K562 (cell line): ENCODE results near the gene KCNK10. TPM values are rescaled to one million over a fixed set of nuclear protein-coding genes. Genes with fewer than 3 reads are reported as not detected.

ENCODE experiments used
- ATAC-seq: fragments of 200-7000 bp; cut with Tn5 transposase; 3 replicates; pipeline ENCODE4 v1.9.1; 2020; ENCODE audit warnings: moderate library complexity
- BruUV-seq: library from RNA; stranded (reverse); fragments of 400-500 nt; replicated peaks from 2 replicates; lab custom pipeline; 2021; lab: Mats Ljungman, UMichigan
- CTCF ChIA-PET: fragments of 300-600 bp; formaldehyde crosslinking; extraction: SDS; loops from one replicate; lab custom pipeline; 2021; ENCODE audit warnings: low intra/inter-chr PET ratio; lab: Yijun Ruan, JAX
- POLR2A ChIA-PET: fragments of 300-600, 350-650 bp; sonication (Branson Sonifier 250); formaldehyde crosslinking; extraction: SDS; loops from one replicate; lab custom pipeline; 2021; ENCODE audit warnings: antibody characterized with exemption, inconsistent platforms; lab: Yijun Ruan, JAX
- DNase-seq, 4 experiments: peaks; one replicate each; pipeline versions ENCODE4 v3.0.0 to v3.0.0-alpha.2; 2011 to 2018; ENCODE audit warnings: low spot score in 3 of 4, mixed read lengths in 3 of 4; ENCODE audit errors: extremely low read depth in 1 of 4
- FAIRE-seq: peaks from 2 replicates; lab custom pipeline; 2011; peaks lifted over from hg19 to GRCh38; lab: Jason Lieb, UNC
- H2AFZ ChIP-seq: 2 replicates; pipeline ENCODE4 v1.6.0; 2011; ENCODE audit warnings: low read depth, low read length, control low read depth, inconsistent platforms
- H3K27ac ChIP-seq: fragments of 200-600 bp; 3 replicates; pipeline ENCODE4 v1.8.0; 2011; ENCODE audit warnings: low read depth, mild to moderate bottlenecking, control low read depth, inconsistent platforms, low read length, moderate library complexity, mixed read lengths; ENCODE audit errors: extremely low read depth
- H3K27me3 ChIP-seq, 2 experiments: fragments of 300-600 bp in 1 of 2; 2 replicates in 1 of 2; 3 replicates in 1 of 2; pipeline versions ENCODE4 v1.6.0 to v1.8.0; 2011; ENCODE audit warnings: inconsistent platforms in 2 of 2, low read length in 2 of 2, mild to moderate bottlenecking in 1 of 2, mixed read lengths in 1 of 2, moderate library complexity in 1 of 2; ENCODE audit not compliant: control insufficient read depth in 2 of 2, insufficient read depth in 2 of 2
- H3K36me3 ChIP-seq: fragments of 300-600 bp; 3 replicates; pipeline ENCODE4 v1.8.0; 2011; ENCODE audit warnings: mild to moderate bottlenecking, low read length, inconsistent platforms; ENCODE audit not compliant: control insufficient read depth, insufficient read depth
- H3K4me1 ChIP-seq, 2 experiments: fragments of 200-600 bp in 1 of 2; replicated peaks in 1 of 2; 2 replicates in 1 of 2; 3 replicates in 1 of 2; pipeline versions ENCODE4 v1.5.1 to v1.8.0; 2011; ENCODE audit warnings: inconsistent platforms in 2 of 2, low read length in 2 of 2, mild to moderate bottlenecking in 1 of 2, mixed read lengths in 1 of 2, moderate library complexity in 1 of 2; ENCODE audit not compliant: control insufficient read depth in 2 of 2, insufficient read depth in 2 of 2
- H3K4me2 ChIP-seq: 2 replicates; pipeline ENCODE4 v1.6.1; 2011; ENCODE audit warnings: low read length, control low read depth, inconsistent platforms, mixed read lengths; ENCODE audit not compliant: insufficient read depth
- H3K4me3 ChIP-seq: fragments of 200-600 bp; sonication (generic), shearing (Covaris generic); 2 replicates; pipeline ENCODE4 v1.5.1; 2016; ENCODE audit warnings: control low read depth, inconsistent platforms
- H3K79me2 ChIP-seq: fragments of 200-600 bp; 3 replicates; pipeline ENCODE4 v1.8.0; 2011; ENCODE audit warnings: low read length, inconsistent platforms; ENCODE audit not compliant: control insufficient read depth, insufficient read depth
- H3K9ac ChIP-seq, 2 experiments: 2 replicates each; pipeline versions ENCODE4 v1.6.0 to v1.6.1; 2011; ENCODE audit warnings: low read depth in 2 of 2, low read length in 2 of 2, control low read depth in 1 of 2, inconsistent platforms in 1 of 2, mild to moderate bottlenecking in 1 of 2, mixed read lengths in 1 of 2; ENCODE audit not compliant: insufficient read depth in 1 of 2
- H3K9me1 ChIP-seq: one replicate; pipeline ENCODE4 v1.6.0; 2011; ENCODE audit warnings: inconsistent platforms, mild to moderate bottlenecking, low read length, moderate library complexity; ENCODE audit not compliant: control insufficient read depth, insufficient read depth
- H3K9me3 ChIP-seq: replicated peaks from 2 replicates; pipeline ENCODE4 v1.5.1; 2011; ENCODE audit warnings: low read depth, low read length, inconsistent platforms; ENCODE audit not compliant: control insufficient read depth, insufficient read depth
- H4K20me1 ChIP-seq: replicated peaks from 2 replicates; pipeline ENCODE4 v1.6.1; 2011; ENCODE audit warnings: low read length, inconsistent platforms, mixed read lengths; ENCODE audit not compliant: control insufficient read depth, insufficient read depth
- CBX1 ChIP-seq: sonication (generic); IDR thresholded peaks from 2 replicates; pipeline ENCODE4 v1.6.1; 2016; ENCODE audit warnings: antibody characterized with exemption, low read depth, mild to moderate bottlenecking
- HOXB6 ChIP-seq: fragments of 250-450 bp; sonication (Bioruptor Pico); IDR thresholded peaks from 2 replicates; pipeline ENCODE4 v1.5.1; 2022; ENCODE audit warnings: mild to moderate bottlenecking, borderline replicate concordance
- RFX5 ChIP-seq: IDR thresholded peaks from 2 replicates; pipeline ENCODE4 v1.6.1; 2011; ENCODE audit warnings: low read depth, mild to moderate bottlenecking, improper control_type of control experiment, low read length
- ZBTB49 ChIP-seq: sonication (generic); formaldehyde crosslinking; IDR thresholded peaks from 2 replicates; pipeline ENCODE4 v1.8.0; 2022; ENCODE audit warnings: missing genetic modification reagents, mild to moderate bottlenecking, borderline replicate concordance
- ZNF512 ChIP-seq: IDR thresholded peaks from 2 replicates; pipeline ENCODE4 v1.6.1; 2016; ENCODE audit warnings: missing genetic modification characterization, missing compliant biosample characterization
- WGBS: fragments of 100-300 bp; shearing (Covaris generic); methylation state at CpG from one replicate; pipeline ENCODE4 v1.1.6; 2016; ENCODE audit warnings: low coverage, mixed read lengths; ENCODE audit not compliant: insufficient coverage; ENCODE audit errors: missing lambda C conversion rate; 5-methylcytosine and 5-hydroxymethylcytosine counted together
- in situ Hi-C: fragments of 300-500 bp; cut with MboI; formaldehyde crosslinking; loops from 4 replicates; pipeline ENCODE4 v1.15.0; 2018; ENCODE audit warnings: inconsistent platforms, mixed read lengths
- intact Hi-C: fragments of 100-400 bp; cut with micrococcal nuclease; formaldehyde crosslinking; loops from 2 replicates; pipeline ENCODE4 v1.14.2; 2022
- polyA plus RNA-seq, 8 experiments: library from polyadenylated mRNA; depleted of rRNA in 4 of 8; stranded (reverse) in 5 of 8; unstranded in 3 of 8; fragments of >200 nt; fragmentation: Nextera tagmentation in 2 of 8; fragmentation: Illumina TruSeq in 1 of 8; extraction: Ambion mirVana in 2 of 8; extraction: Trizol in 1 of 8; gene quantifications; 2 replicates each; pipeline versions ENCODE4 v1.2.1 to v1.2.3, GENCODE V29; 2011 to 2014; ENCODE audit warnings: inconsistent platforms in 1 of 8, missing spikeins in 1 of 8
- total RNA-seq, 7 experiments: library from RNA; depleted of rRNA in 6 of 7; stranded (reverse); fragments of >200 nt in 6 of 7; fragmentation: Illumina TruSeq in 2 of 7; extraction: Trizol in 2 of 7; gene quantifications; 2 replicates each; pipeline versions ENCODE4 v1.2.1 to v1.2.3, GENCODE V29; 2011 to 2021; ENCODE audit warnings: low replicate concordance in 1 of 7
- TF ChIP-seq, protein P1 (sequence below): fragments of 450-650 bp; formaldehyde crosslinking; IDR thresholded peaks from 2 replicates; pipeline ENCODE4 v1.4.0; 2022; ENCODE audit warnings: mild to moderate bottlenecking, moderate library complexity
- TF ChIP-seq, protein P2 (sequence below): fragments of 250-450 bp; sonication (Bioruptor Pico); IDR thresholded peaks from 2 replicates; pipeline ENCODE4 v1.4.0; 2020; ENCODE audit warnings: mild to moderate bottlenecking, moderate library complexity
- TF ChIP-seq, protein P3 (sequence below): fragments of 450-650 bp; IDR thresholded peaks from 2 replicates; pipeline ENCODE4 v1.7.0; 2016; ENCODE audit warnings: borderline replicate concordance

KCNK10 gene
- total and polyA plus RNA-seq, 9 of the 15 experiments (the other 6 are each of a cell fraction or from before 2014, with no cell fraction given), result not detected

DNA sequence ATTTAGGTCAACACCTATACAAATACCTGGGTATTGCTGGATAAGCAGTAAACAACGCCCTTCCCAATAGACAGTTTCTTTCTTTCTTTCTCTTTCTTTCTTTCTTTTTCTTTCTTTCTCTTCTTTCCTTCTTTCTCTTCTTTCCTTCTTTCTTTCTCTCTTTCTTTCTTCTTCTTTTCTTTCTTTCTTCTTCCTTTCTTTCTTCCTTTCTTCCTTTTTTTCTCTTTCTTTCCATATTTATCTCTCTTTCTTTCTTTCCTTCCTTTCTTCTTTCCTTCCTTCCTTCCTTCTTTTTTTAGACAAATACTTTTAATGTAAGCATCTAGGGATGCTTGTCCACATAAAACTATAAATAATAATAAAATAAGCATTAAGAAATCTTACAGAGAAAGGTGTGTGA lies 123.2 kb downstream of the KCNK10 start:
- Histone ChIP-seq H3K36me3 (no peaks in the 10 kb centered on the region), H2AFZ (no peak overlapping the region), H3K27me3 (no peaks in the 10 kb centered on the region; a peak in 1 of 5 replicates), H3K4me3 (no peak overlapping the region), H3K27ac (no peak overlapping the region), H4K20me1 (no peaks in the 10 kb centered on the region), H3K9me3 (no peaks in the 10 kb centered on the region), H3K4me2 (no peak overlapping the region), H3K9ac (no peak overlapping the region), H3K4me1 (no peaks in the 10 kb centered on the region), H3K79me2 (no peaks in the 10 kb centered on the region), H3K9me1 (no peaks in the 10 kb centered on the region)
- DNase-seq, result no peak
- FAIRE-seq, result no peak
- ATAC-seq, result no peak
- in situ Hi-C loops, result no loop called here
- TF ChIP-seq ZBTB49 (CRISPR knock-in tag) (no peak), HOXB6 (CRISPR knock-in tag) (no peak), RFX5 (no peak), ZNF512 (tag) (0 out of 2 replicates have a peak, but pooled peaks have one; percentile 52), CBX1 (no peak)
- TF ChIP-seq, protein P1, sequence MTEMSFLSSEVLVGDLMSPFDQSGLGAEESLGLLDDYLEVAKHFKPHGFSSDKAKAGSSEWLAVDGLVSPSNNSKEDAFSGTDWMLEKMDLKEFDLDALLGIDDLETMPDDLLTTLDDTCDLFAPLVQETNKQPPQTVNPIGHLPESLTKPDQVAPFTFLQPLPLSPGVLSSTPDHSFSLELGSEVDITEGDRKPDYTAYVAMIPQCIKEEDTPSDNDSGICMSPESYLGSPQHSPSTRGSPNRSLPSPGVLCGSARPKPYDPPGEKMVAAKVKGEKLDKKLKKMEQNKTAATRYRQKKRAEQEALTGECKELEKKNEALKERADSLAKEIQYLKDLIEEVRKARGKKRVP (CRISPR knock-in tag), result no peak
- TF ChIP-seq, protein P2, sequence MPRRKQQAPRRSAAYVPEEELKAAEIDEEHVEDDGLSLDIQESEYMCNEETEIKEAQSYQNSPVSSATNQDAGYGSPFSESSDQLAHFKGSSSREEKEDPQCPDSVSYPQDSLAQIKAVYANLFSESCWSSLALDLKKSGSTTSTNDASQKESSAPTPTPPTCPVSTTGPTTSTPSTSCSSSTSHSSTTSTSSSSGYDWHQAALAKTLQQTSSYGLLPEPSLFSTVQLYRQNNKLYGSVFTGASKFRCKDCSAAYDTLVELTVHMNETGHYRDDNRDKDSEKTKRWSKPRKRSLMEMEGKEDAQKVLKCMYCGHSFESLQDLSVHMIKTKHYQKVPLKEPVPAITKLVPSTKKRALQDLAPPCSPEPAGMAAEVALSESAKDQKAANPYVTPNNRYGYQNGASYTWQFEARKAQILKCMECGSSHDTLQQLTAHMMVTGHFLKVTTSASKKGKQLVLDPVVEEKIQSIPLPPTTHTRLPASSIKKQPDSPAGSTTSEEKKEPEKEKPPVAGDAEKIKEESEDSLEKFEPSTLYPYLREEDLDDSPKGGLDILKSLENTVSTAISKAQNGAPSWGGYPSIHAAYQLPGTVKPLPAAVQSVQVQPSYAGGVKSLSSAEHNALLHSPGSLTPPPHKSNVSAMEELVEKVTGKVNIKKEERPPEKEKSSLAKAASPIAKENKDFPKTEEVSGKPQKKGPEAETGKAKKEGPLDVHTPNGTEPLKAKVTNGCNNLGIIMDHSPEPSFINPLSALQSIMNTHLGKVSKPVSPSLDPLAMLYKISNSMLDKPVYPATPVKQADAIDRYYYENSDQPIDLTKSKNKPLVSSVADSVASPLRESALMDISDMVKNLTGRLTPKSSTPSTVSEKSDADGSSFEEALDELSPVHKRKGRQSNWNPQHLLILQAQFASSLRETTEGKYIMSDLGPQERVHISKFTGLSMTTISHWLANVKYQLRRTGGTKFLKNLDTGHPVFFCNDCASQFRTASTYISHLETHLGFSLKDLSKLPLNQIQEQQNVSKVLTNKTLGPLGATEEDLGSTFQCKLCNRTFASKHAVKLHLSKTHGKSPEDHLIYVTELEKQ (CRISPR knock-in tag), result no peak
- TF ChIP-seq, protein P3, sequence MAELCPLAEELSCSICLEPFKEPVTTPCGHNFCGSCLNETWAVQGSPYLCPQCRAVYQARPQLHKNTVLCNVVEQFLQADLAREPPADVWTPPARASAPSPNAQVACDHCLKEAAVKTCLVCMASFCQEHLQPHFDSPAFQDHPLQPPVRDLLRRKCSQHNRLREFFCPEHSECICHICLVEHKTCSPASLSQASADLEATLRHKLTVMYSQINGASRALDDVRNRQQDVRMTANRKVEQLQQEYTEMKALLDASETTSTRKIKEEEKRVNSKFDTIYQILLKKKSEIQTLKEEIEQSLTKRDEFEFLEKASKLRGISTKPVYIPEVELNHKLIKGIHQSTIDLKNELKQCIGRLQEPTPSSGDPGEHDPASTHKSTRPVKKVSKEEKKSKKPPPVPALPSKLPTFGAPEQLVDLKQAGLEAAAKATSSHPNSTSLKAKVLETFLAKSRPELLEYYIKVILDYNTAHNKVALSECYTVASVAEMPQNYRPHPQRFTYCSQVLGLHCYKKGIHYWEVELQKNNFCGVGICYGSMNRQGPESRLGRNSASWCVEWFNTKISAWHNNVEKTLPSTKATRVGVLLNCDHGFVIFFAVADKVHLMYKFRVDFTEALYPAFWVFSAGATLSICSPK, result no peak
- 0% methylated on average over 1 of the region's 1 CpG for WGBS
- BruUV-seq, result no TSS peak
- intact Hi-C loops, result no loop called here
- CTCF ChIA-PET, result no interaction called here
- POLR2A ChIA-PET, result no interaction called here
